ENCODE measurements around the gene PFKM.
"Not testable (repeated sequence)": the region's sequence is repeated elsewhere in the genome, so short reads cannot be mapped to it uniquely, and the experiment has no call there.

The PFKM gene

DNA sequence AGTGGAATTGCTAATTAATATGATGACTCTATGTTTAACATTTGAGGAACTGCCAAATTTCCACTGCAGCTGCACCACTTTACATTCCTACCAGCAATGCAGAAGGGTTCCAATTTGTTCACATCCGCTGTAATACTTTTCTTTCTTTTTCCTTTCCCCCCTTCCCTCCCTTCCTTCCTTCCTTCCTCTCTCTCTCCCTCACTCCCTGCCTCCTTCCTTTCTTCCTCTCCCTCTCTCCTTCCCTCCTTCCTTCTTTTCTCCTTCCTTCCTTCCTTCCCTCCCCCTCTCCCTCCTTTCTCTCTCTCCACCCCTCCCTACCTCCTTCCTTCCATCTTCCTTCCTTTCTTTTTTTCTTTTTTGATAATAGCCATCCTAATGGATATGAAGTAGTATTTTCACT is 3.2 kb upstream of the PFKM start:
- no peak overlapping the region for H3K27ac ChIP-seq (ENCODE audit: low read length)
- H3K36me3 ChIP-seq (ENCODE audit: control insufficient read depth in 1 of 2, insufficient read depth in 2 of 2, low read length in 2 of 2) = no peaks in the 10 kb centered on the region
- no peaks in the 10 kb centered on the region for H3K9me3 ChIP-seq (ENCODE audit: control insufficient read depth in 1 of 2, low read length in 2 of 2)
- no peak overlapping the region for H3K4me3 ChIP-seq (ENCODE audit: low read depth in 1 of 2, low read length in 2 of 2)
- no peaks in the 10 kb centered on the region for H3K4me1 ChIP-seq (ENCODE audit: control insufficient read depth in 1 of 2, insufficient read depth in 2 of 2, low read length in 2 of 2)
- no peaks in the 10 kb centered on the region for H3K27me3 ChIP-seq (ENCODE audit: low read depth, low read length)

GRCh38 chr12:48118284-48118871 is 786 bp upstream of the PFKM start:
- peaks cover 0 to 8% of the 10 kb centered on the region in 2 donors for H3K36me3 ChIP-seq (ENCODE audit: control insufficient read depth in 1 of 2, insufficient read depth in 2 of 2, low read length in 2 of 2)
- no peaks in the 10 kb centered on the region for H3K4me1 ChIP-seq (ENCODE audit: control insufficient read depth in 1 of 2, insufficient read depth in 2 of 2, low read length in 2 of 2)
- H3K27ac ChIP-seq (ENCODE audit: low read length) = peak overlapping the region; percentile 58
- peak overlapping the region; percentile 85 to 95 for H3K4me3 ChIP-seq (ENCODE audit: low read depth in 1 of 2, low read length in 2 of 2)
- no peaks in the 10 kb centered on the region for H3K9me3 ChIP-seq (ENCODE audit: control insufficient read depth in 1 of 2, low read length in 2 of 2)
- no peaks in the 10 kb centered on the region for H3K27me3 ChIP-seq (ENCODE audit: low read depth, low read length)

GRCh38 chr12:48119834-48120195 is 651 bp downstream of the PFKM start:
- peaks cover 0 to 11% of the 10 kb centered on the region in 2 donors for H3K36me3 ChIP-seq (ENCODE audit: control insufficient read depth in 1 of 2, insufficient read depth in 2 of 2, low read length in 2 of 2)
- no peaks in the 10 kb centered on the region for H3K4me1 ChIP-seq (ENCODE audit: control insufficient read depth in 1 of 2, insufficient read depth in 2 of 2, low read length in 2 of 2)
- no peaks in the 10 kb centered on the region for H3K27me3 ChIP-seq (ENCODE audit: low read depth, low read length)
- no peaks in the 10 kb centered on the region for H3K9me3 ChIP-seq (ENCODE audit: control insufficient read depth in 1 of 2, low read length in 2 of 2)
- H3K4me3 ChIP-seq (ENCODE audit: low read depth in 1 of 2, low read length in 2 of 2) = peak overlapping the region; percentile 85 to 95
- H3K27ac ChIP-seq (ENCODE audit: low read length) = peak overlapping the region; percentile 58

DNA sequence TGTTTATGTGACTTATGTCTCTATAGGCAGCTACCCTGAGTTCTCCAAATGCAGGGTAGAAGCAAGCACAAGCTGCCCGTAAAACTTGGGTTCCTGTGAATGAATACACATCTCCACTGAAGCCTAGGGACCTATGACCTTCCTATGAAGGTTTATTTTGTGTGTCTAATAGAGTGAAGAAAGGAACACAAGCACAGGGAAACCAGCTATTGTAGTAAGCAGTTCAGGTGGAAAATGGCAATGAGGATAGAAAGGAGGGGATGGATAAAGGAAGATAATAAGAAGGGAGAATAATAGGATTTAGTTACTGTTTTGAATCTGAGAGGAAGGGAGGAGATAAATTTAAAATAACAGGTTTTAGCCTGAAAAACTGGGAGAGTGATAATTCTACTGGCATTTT is 2.4 kb downstream of the PFKM start:
- Histone ChIP-seq H3K36me3 (ENCODE audit: control insufficient read depth in 1 of 2, insufficient read depth in 2 of 2, low read length in 2 of 2) (peaks cover 4 to 11% of the 10 kb centered on the region in 2 donors), H3K27ac (ENCODE audit: low read length) (no peak overlapping the region), H3K27me3 (ENCODE audit: low read depth, low read length) (no peaks in the 10 kb centered on the region), H3K4me3 (ENCODE audit: low read depth in 1 of 2, low read length in 2 of 2) (no peak overlapping the region), H3K9me3 (ENCODE audit: control insufficient read depth in 1 of 2, low read length in 2 of 2) (no peaks in the 10 kb centered on the region), H3K4me1 (ENCODE audit: control insufficient read depth in 1 of 2, insufficient read depth in 2 of 2, low read length in 2 of 2) (peaks cover 0 to 7% of the 10 kb centered on the region in 2 donors)

- Histone ChIP-seq H3K27me3 (ENCODE audit: low read depth, low read length) (no peaks in the 10 kb centered on the region), H3K36me3 (ENCODE audit: control insufficient read depth in 1 of 2, insufficient read depth in 2 of 2, low read length in 2 of 2) (peaks cover 4 to 11% of the 10 kb centered on the region in 2 donors), H3K4me1 (ENCODE audit: control insufficient read depth in 1 of 2, insufficient read depth in 2 of 2, low read length in 2 of 2) (peaks cover 0 to 7% of the 10 kb centered on the region in 2 donors), H3K9me3 (ENCODE audit: control insufficient read depth in 1 of 2, low read length in 2 of 2) (no peaks in the 10 kb centered on the region), H3K27ac (ENCODE audit: low read length) (no peak overlapping the region), H3K4me3 (ENCODE audit: low read depth in 1 of 2, low read length in 2 of 2) (no peak overlapping the region)
Measured at GRCh38 chr12:48122065-48122834, 3.1 kb downstream of the PFKM start.

GRCh38 chr12:48123169-48123568 is 4.0 kb downstream of the PFKM start:
- Histone ChIP-seq H3K27ac (ENCODE audit: low read length) (no peak overlapping the region), H3K4me3 (ENCODE audit: low read depth in 1 of 2, low read length in 2 of 2) (no peak overlapping the region), H3K4me1 (ENCODE audit: control insufficient read depth in 1 of 2, insufficient read depth in 2 of 2, low read length in 2 of 2) (peaks cover 0 to 7% of the 10 kb centered on the region in 2 donors), H3K27me3 (ENCODE audit: low read depth, low read length) (no peaks in the 10 kb centered on the region), H3K36me3 (ENCODE audit: control insufficient read depth in 1 of 2, insufficient read depth in 2 of 2, low read length in 2 of 2) (peaks cover 4 to 11% of the 10 kb centered on the region in 2 donors), H3K9me3 (ENCODE audit: control insufficient read depth in 1 of 2, low read length in 2 of 2) (no peaks in the 10 kb centered on the region)

GRCh38 chr12:48125542-48125941 is 6.4 kb downstream of the PFKM start:
- H3K27me3 ChIP-seq (ENCODE audit: low read depth, low read length); H3K27ac ChIP-seq (ENCODE audit: low read length); H3K9me3 ChIP-seq (ENCODE audit: control insufficient read depth in 1 of 2, low read length in 2 of 2); H3K4me3 ChIP-seq (ENCODE audit: low read depth in 1 of 2, low read length in 2 of 2); H3K4me1 ChIP-seq (ENCODE audit: control insufficient read depth in 1 of 2, insufficient read depth in 2 of 2, low read length in 2 of 2): not testable (repeated sequence)
- H3K36me3 ChIP-seq (ENCODE audit: control insufficient read depth in 1 of 2, insufficient read depth in 2 of 2, low read length in 2 of 2) = peaks cover 11 to 16% of the 10 kb centered on the region in 2 donors

- Histone ChIP-seq H3K27me3 (ENCODE audit: low read depth, low read length) (no peaks in the 10 kb centered on the region), H3K4me1 (ENCODE audit: control insufficient read depth in 1 of 2, insufficient read depth in 2 of 2, low read length in 2 of 2) (peaks cover 0 to 7% of the 10 kb centered on the region in 2 donors), H3K27ac (ENCODE audit: low read length) (no peak overlapping the region), H3K4me3 (ENCODE audit: low read depth in 1 of 2, low read length in 2 of 2) (no peak overlapping the region), H3K36me3 (ENCODE audit: control insufficient read depth in 1 of 2, insufficient read depth in 2 of 2, low read length in 2 of 2) (peaks cover 11 to 20% of the 10 kb centered on the region in 2 donors), H3K9me3 (ENCODE audit: control insufficient read depth in 1 of 2, low read length in 2 of 2) (no peaks in the 10 kb centered on the region)
Measured at GRCh38 chr12:48125985-48126384, 6.8 kb downstream of the PFKM start.

- H3K4me1 ChIP-seq (ENCODE audit: control insufficient read depth in 1 of 2, insufficient read depth in 2 of 2, low read length in 2 of 2) = peaks cover 0 to 7% of the 10 kb centered on the region in 2 donors
- no peaks in the 10 kb centered on the region for H3K27me3 ChIP-seq (ENCODE audit: low read depth, low read length)
- H3K4me3 ChIP-seq (ENCODE audit: low read depth in 1 of 2, low read length in 2 of 2) = no peak overlapping the region
- H3K9me3 ChIP-seq (ENCODE audit: control insufficient read depth in 1 of 2, low read length in 2 of 2) = no peaks in the 10 kb centered on the region
- H3K36me3 ChIP-seq (ENCODE audit: control insufficient read depth in 1 of 2, insufficient read depth in 2 of 2, low read length in 2 of 2) = peaks cover 14 to 31% of the 10 kb centered on the region in 2 donors
- no peak overlapping the region for H3K27ac ChIP-seq (ENCODE audit: low read length)
Measured at GRCh38 chr12:48126953-48127630, 7.9 kb downstream of the PFKM start.

DNA sequence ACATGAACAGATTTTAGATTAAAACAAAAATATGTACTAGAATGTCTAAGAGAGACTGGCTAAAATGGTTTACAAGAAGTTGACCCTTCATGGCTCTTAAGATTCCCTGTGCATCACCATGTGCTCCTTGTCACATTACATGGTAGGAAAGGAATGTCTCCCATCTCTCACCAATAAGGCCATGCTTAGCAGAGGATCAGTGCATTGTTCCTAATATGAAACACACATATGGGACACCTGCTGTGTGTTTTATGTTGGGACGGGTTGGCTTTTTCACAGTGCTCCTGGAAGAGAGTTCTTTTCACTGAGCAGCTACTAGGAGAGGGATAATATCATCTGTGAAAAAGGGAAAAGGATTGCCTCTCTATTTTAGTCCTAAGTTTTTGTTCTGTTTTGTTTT is 9.6 kb downstream of the PFKM start:
- H3K36me3 ChIP-seq (ENCODE audit: control insufficient read depth in 1 of 2, insufficient read depth in 2 of 2, low read length in 2 of 2) = peaks cover 29 to 36% of the 10 kb centered on the region in 2 donors
- no peak overlapping the region for H3K27ac ChIP-seq (ENCODE audit: low read length)

DNA sequence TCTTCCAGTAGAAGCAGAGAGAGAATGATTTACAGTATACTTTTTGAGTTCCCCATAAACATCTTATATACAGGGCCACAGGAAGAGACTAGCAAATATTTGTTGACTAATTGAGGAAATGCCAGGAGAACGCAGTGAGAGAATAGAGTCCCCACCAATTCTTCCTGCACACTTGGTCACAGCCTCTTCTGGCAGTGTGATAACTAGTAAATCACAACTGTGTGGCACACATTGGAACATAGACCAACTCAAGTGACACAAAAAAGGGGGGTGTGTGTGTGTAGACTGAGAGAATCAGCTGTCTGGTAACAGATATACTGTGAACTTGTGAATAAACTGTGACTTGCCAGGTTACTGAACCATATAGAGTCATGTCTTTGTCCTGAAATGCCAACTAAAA is 10.2 kb downstream of the PFKM start:
- H3K27ac ChIP-seq (ENCODE audit: low read length) = no peak overlapping the region
- peaks cover 35 to 42% of the 10 kb centered on the region in 2 donors for H3K36me3 ChIP-seq (ENCODE audit: control insufficient read depth in 1 of 2, insufficient read depth in 2 of 2, low read length in 2 of 2)
- no peaks in the 10 kb centered on the region for H3K9me3 ChIP-seq (ENCODE audit: control insufficient read depth in 1 of 2, low read length in 2 of 2)
- peaks cover 0 to 7% of the 10 kb centered on the region in 2 donors for H3K4me1 ChIP-seq (ENCODE audit: control insufficient read depth in 1 of 2, insufficient read depth in 2 of 2, low read length in 2 of 2)
- H3K4me3 ChIP-seq (ENCODE audit: low read depth in 1 of 2, low read length in 2 of 2) = no peak overlapping the region
- H3K27me3 ChIP-seq (ENCODE audit: low read depth, low read length) = no peaks in the 10 kb centered on the region

More for the DNA sequence above, 9.6 kb downstream of the PFKM start:
- Histone ChIP-seq H3K27me3 (ENCODE audit: low read depth, low read length) (no peaks in the 10 kb centered on the region), H3K4me1 (ENCODE audit: control insufficient read depth in 1 of 2, insufficient read depth in 2 of 2, low read length in 2 of 2) (peaks cover 0 to 7% of the 10 kb centered on the region in 2 donors), H3K9me3 (ENCODE audit: control insufficient read depth in 1 of 2, low read length in 2 of 2) (no peaks in the 10 kb centered on the region), H3K4me3 (ENCODE audit: low read depth in 1 of 2, low read length in 2 of 2) (no peak overlapping the region)

Measured in muscle layer of duodenum (tissue), 2 donors.